HuH-7 (cell line): ENCODE data around the gene DPEP2.
"Not testable (repeated sequence)": the region's sequence is repeated elsewhere in the genome, so short reads cannot be mapped to it uniquely, and the experiment has no call there.

ENCODE experiments used
- DNase-seq: peaks from one replicate; pipeline ENCODE4 v3.0.0; 2011; ENCODE audit warnings: low spot score

Gene DPEP2

GRCh38 chr16:67953641-67954375 lies 45.5 kb downstream of the DPEP2 start:
- DNase-seq, result no peak

- DNase-seq, result no peak
Observed at GRCh38 chr16:67951485-67951884, 47.8 kb downstream of the DPEP2 start.

GRCh38 chr16:67950335-67950843 lies 48.9 kb downstream of the DPEP2 start:
- no peak for DNase-seq

- DNase-seq, result no peak
Observed at GRCh38 chr16:67949645-67950044, 49.6 kb downstream of the DPEP2 start.

GRCh38 chr16:67948015-67948414 lies 51.3 kb downstream of the DPEP2 start:
- DNase-seq, result no peak

GRCh38 chr16:67946966-67947558 lies 52.2 kb downstream of the DPEP2 start:
- no peak for DNase-seq

- no peak for DNase-seq
Observed at GRCh38 chr16:67946128-67946569, 53.1 kb downstream of the DPEP2 start.

- DNase-seq, result no peak
Observed at GRCh38 chr16:67945392-67945933, 53.8 kb downstream of the DPEP2 start.

- no peak for DNase-seq
Observed at GRCh38 chr16:67944690-67945391, 54.4 kb downstream of the DPEP2 start.

- no peak for DNase-seq
Observed at GRCh38 chr16:67943619-67944504, 55.4 kb downstream of the DPEP2 start, which contains the start of gene LCAT. Gene LCAT, minus strand, starts transcription at chr16:67944120. Its CDS starts 19 bp downstream, at chr16:67944101.

GRCh38 chr16:67943256-67943618 lies 56.0 kb downstream of the DPEP2 start:
- no peak for DNase-seq

- no peak for DNase-seq
Observed at GRCh38 chr16:67942510-67943255, 56.6 kb downstream of the DPEP2 start.

GRCh38 chr16:67942200-67942509 lies 57.1 kb downstream of the DPEP2 start:
- peak; percentile 96 for DNase-seq

- no peak for DNase-seq
Observed at GRCh38 chr16:67941469-67942199, 57.6 kb downstream of the DPEP2 start.

- no peak for DNase-seq
Observed at GRCh38 chr16:67940446-67941089, 58.7 kb downstream of the DPEP2 start.

- no peak for DNase-seq
Observed at GRCh38 chr16:67939507-67940445, 59.5 kb downstream of the DPEP2 start.

- DNase-seq, result not testable (repeated sequence)
Observed at GRCh38 chr16:67937713-67938112, 61.6 kb downstream of the DPEP2 start.
